BE2C (cell line): ENCODE measurements around the gene KIAA0319L.

ENCODE experiments used
- DNase-seq: peaks from one replicate; pipeline ENCODE4 v3.0.0-alpha.2; 2020
- H3K27me3 ChIP-seq: fragments of 250-450 bp; sonication (Bioruptor Pico); 2 replicates; pipeline ENCODE4 v1.5.1; 2020; ENCODE audit warnings: mild to moderate bottlenecking
- H3K36me3 ChIP-seq: fragments of 250-450 bp; sonication (Bioruptor Pico); 2 replicates; pipeline ENCODE4 v1.5.1; 2020; ENCODE audit warnings: mild to moderate bottlenecking
- H3K4me1 ChIP-seq: fragments of 250-450 bp; sonication (Bioruptor Pico); 2 replicates; pipeline ENCODE4 v1.5.1; 2020
- H3K4me3 ChIP-seq: 2 replicates; pipeline ENCODE4 v1.5.1; 2011; ENCODE audit warnings: low read depth, low read length
- H3K9me3 ChIP-seq: fragments of 250-450 bp; sonication (Bioruptor Pico); 2 replicates; pipeline ENCODE4 v1.5.1; 2020
- TF ChIP-seq, protein P1 (sequence below): IDR thresholded peaks from 2 replicates; pipeline ENCODE4 v1.5.1; 2012; ENCODE audit warnings: mild to moderate bottlenecking, low read depth, low read length

KIAA0319L gene

GRCh38 chr1:35599411-35599810 lies 42.2 kb upstream of the KIAA0319L start:
- peaks cover 16% of the 10 kb centered on the region for H3K36me3 ChIP-seq

GRCh38 chr1:35598895-35599294 lies 41.7 kb upstream of the KIAA0319L start:
- Histone ChIP-seq H3K9me3 (no peaks in the 10 kb centered on the region), H3K36me3 (peaks cover 16% of the 10 kb centered on the region), H3K27me3 (no peaks in the 10 kb centered on the region), H3K4me3 (no peak overlapping the region), H3K4me1 (no peaks in the 10 kb centered on the region)
- DNase-seq, result no peak
- TF ChIP-seq, protein P1, sequence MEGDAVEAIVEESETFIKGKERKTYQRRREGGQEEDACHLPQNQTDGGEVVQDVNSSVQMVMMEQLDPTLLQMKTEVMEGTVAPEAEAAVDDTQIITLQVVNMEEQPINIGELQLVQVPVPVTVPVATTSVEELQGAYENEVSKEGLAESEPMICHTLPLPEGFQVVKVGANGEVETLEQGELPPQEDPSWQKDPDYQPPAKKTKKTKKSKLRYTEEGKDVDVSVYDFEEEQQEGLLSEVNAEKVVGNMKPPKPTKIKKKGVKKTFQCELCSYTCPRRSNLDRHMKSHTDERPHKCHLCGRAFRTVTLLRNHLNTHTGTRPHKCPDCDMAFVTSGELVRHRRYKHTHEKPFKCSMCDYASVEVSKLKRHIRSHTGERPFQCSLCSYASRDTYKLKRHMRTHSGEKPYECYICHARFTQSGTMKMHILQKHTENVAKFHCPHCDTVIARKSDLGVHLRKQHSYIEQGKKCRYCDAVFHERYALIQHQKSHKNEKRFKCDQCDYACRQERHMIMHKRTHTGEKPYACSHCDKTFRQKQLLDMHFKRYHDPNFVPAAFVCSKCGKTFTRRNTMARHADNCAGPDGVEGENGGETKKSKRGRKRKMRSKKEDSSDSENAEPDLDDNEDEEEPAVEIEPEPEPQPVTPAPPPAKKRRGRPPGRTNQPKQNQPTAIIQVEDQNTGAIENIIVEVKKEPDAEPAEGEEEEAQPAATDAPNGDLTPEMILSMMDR, result no peak

More at GRCh38 chr1:35599411-35599810, 42.2 kb upstream of the KIAA0319L start:
- Histone ChIP-seq H3K27me3 (no peaks in the 10 kb centered on the region), H3K4me1 (no peaks in the 10 kb centered on the region), H3K9me3 (no peaks in the 10 kb centered on the region), H3K4me3 (no peak overlapping the region)
- no peak for DNase-seq
- TF ChIP-seq, protein P1, result no peak

GRCh38 chr1:35597870-35598269 lies 40.7 kb upstream of the KIAA0319L start:
- no peaks in the 10 kb centered on the region for H3K9me3 ChIP-seq
- no peaks in the 10 kb centered on the region for H3K4me1 ChIP-seq
- H3K4me3 ChIP-seq, result no peak overlapping the region
- no peak for DNase-seq
- H3K36me3 ChIP-seq, result peaks cover 13% of the 10 kb centered on the region
- H3K27me3 ChIP-seq, result no peaks in the 10 kb centered on the region
- TF ChIP-seq, protein P1, result no peak

GRCh38 chr1:35595684-35596083 lies 38.5 kb upstream of the KIAA0319L start:
- H3K36me3 ChIP-seq, result no peaks in the 10 kb centered on the region
- H3K4me1 ChIP-seq, result no peaks in the 10 kb centered on the region
- no peaks in the 10 kb centered on the region for H3K9me3 ChIP-seq
- H3K27me3 ChIP-seq, result no peaks in the 10 kb centered on the region
- TF ChIP-seq, protein P1, result no peak
- H3K4me3 ChIP-seq, result no peak overlapping the region
- no peak for DNase-seq

DNA sequence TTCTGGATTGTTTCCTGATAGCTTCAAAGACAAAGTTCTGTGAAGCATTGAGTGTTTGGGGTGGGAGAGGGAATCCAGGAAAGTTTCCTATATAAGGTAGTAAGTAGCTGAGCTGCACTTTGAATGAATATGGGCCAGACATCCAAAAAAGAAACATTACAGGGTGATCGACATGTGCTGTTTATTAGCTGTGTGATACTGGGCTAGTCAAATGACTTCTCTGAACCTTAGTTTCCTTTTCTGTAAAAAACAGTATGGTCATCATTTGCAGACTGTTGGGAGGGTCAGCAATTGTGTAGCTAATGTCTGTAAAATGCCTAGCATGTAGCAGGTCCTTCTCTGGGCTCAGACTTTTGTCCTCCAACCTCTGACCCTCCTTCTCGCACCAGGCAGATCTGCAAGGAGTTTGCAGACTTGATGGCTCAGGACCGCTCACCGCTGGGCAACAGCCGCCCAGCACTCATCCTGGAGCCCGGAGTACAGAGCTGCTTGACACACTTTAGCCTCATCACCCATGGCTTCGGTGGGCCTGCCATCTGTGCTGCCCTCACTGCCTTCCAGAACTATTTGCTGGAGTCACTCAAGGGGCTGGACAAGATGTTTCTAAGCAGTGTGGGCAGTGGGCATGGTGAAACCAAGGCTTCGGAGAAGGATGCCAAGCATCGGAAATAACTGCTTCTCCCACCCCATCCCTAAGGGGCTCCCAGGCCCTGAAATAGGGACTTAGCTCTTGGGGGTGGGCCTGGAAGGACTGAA lies 37.0 kb upstream of the KIAA0319L start:
- Histone ChIP-seq H3K4me3 (no peak overlapping the region), H3K4me1 (no peaks in the 10 kb centered on the region), H3K9me3 (no peaks in the 10 kb centered on the region), H3K36me3 (no peaks in the 10 kb centered on the region), H3K27me3 (no peaks in the 10 kb centered on the region)
- DNase-seq, result no peak
- TF ChIP-seq, protein P1, result no peak

GRCh38 chr1:35592991-35593769 lies 36.0 kb upstream of the KIAA0319L start:
- no peak for DNase-seq
- Histone ChIP-seq H3K36me3 (no peaks in the 10 kb centered on the region), H3K4me3 (no peak overlapping the region), H3K4me1 (no peaks in the 10 kb centered on the region), H3K9me3 (no peaks in the 10 kb centered on the region), H3K27me3 (no peaks in the 10 kb centered on the region)
- TF ChIP-seq, protein P1, result no peak
